Measurements from ENCODE around the gene DTX3. TPM values are rescaled to one million over a fixed set of nuclear protein-coding genes. Genes with fewer than 3 reads are reported as not detected.
"Not testable (repeated sequence)": the region's sequence is repeated elsewhere in the genome, so short reads cannot be mapped to it uniquely, and the experiment has no call there.

The DTX3 gene
- total RNA-seq, 1 experiment from 2014 or later = 11.3 TPM

- DNase-seq (ENCODE audit: low read depth) = no peak
These were observed 1.8 kb downstream of the DTX3 start for GRCh38 chr12:57606399-57606798.

DNA sequence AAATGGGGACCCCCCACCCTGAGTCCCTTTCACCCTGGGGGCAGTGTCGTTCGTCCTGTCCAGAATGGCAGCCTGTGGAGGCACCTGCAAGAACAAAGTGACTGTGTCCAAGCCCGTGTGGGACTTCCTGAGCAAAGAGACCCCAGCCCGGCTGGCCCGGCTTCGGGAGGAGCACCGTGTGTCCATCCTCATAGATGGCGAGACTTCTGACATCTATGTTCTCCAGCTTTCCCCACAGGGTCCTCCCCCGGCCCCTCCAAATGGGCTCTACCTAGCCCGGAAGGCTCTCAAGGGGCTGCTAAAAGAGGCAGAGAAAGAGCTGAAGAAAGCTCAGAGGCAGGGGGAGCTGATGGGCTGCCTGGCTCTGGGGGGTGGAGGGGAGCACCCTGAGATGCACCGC, 2.2 kb downstream of the DTX3 start:
- no peak for DNase-seq (ENCODE audit: low read depth)

- no peak for DNase-seq (ENCODE audit: low read depth)
These were observed 3.5 kb downstream of the DTX3 start for GRCh38 chr12:57607958-57608663.

- no peak for DNase-seq (ENCODE audit: low read depth)
These were observed 4.6 kb downstream of the DTX3 start for GRCh38 chr12:57609101-57609780.

DNA sequence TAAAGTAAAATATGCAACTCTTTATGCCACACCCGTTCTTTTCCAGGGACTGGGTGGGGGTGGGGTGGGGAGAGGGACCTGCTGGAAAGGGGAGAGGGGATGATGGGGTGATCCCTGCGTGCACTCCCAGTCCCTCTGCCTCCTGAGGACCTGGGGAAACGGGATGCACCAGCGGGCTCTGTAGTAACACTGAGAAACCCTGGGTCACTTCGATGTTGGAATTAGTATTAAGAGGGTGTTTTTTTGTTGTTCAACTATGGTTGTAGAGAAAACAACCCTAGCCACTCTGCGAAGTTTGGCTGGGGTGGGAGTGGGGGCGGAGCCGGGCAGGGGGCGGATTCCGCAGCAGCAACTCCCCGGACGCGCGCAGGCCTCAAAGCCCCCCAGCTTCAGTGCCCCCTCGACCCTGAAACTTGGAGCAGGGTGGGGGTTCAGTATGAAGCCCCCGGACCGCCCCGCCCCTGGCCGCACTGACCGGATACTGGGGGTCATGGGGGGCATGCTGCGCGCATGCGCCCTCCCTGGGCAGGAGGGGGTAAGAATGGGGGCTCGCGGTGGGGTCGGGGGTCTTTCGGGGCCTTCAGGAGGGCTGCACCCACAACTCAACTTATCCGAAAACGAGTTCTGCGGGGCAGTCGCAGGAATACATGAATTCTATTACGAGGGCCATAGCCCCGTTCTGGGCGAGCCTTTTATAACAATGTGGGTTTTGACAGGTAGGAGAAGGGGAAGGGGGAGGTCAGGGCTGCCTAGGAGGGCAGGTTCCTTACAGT, 5.3 kb downstream of the DTX3 start:
- no peak for DNase-seq (ENCODE audit: low read depth)

GRCh38 chr12:57610554-57611107, 6.0 kb downstream of the DTX3 start:
- no peak for DNase-seq (ENCODE audit: low read depth)

DNA sequence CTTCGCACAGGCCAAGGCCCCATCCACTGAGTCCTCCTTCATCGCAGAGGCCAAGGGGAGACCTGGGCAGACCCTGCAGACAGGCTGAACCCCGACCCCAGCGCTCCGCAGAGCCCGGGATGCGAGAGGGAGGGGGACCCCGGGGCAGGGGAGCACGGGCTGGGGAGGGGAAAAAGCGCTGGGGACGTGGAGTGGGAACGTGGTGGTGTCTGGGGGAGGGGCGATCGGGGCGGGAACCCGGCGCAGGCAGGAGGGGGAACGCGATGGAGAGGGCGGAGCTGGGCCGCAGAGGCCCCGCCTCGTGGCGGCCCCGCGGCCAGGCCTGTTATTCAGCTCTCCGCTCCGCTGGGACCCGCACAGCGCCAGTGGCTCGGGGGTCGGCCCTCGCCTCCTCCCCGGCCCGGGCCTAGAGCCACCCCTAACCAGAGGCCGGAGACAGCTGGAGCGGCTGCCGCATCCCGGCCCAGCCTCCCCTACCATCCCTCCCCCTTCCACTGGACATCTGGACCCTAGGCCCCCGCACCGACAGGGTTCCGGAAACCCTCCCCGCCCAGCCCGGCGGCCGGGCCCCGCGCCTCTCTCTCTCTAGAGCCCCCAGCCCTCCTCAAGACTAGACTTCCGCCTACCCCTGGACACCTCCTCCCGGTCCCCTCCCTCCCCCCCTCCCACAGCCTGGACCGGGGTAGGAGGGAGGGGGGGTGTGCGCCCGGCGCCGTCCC, 6.6 kb downstream of the DTX3 start, which contains the start of gene ARHGEF25:
Gene ARHGEF25 (plus strand): TSS at position 328 of the 719 bp plus-strand sequence. CDS start 460 bp downstream, outside the sequence.
- DNase-seq (ENCODE audit: low read depth) = no peak

- DNase-seq (ENCODE audit: low read depth) = no peak
These were observed 7.4 kb downstream of the DTX3 start for GRCh38 chr12:57611827-57612710.

DNA sequence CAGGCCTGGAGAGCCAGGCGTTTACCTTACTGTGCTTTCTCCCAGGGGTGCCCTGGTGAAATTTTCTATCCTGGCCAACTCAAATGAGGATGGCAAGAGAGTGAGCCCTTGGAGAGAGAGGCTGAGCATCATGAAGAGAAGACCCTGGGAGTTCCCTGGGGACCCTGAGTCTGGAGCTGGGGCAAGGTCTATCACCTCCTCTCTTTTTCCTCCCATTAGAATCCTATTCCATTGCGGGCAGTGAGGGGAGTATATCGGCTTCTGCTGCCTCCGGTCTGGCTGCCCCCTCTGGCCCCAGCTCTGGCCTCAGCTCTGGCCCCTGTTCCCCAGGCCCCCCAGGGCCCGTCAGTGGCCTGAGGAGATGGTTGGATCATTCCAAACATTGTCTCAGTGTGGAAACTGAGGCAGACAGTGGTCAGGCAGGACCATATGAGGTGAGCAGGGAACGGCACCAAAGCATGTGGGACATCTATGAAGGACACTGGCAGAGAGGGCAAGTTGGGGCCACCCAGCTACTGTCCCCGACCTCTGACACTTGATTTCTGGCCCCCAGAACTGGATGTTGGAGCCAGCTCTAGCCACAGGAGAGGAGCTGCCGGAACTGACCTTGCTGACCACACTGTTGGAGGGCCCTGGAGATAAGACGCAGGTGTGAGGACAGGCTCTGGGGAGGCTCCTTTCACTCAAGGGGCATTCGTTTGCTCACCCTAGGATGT, 8.2 kb downstream of the DTX3 start:
- no peak for DNase-seq (ENCODE audit: low read depth)

GRCh38 chr12:57613427-57614109, 8.9 kb downstream of the DTX3 start:
- no peak for DNase-seq (ENCODE audit: low read depth)

- no peak for DNase-seq (ENCODE audit: low read depth)
These were observed 9.7 kb downstream of the DTX3 start for GRCh38 chr12:57614178-57614947.

GRCh38 chr12:57614948-57615500, 10.4 kb downstream of the DTX3 start:
- no peak for DNase-seq (ENCODE audit: low read depth)

- no peak for DNase-seq (ENCODE audit: low read depth)
These were observed 11.0 kb downstream of the DTX3 start for GRCh38 chr12:57615637-57616036.

GRCh38 chr12:57616383-57617101, 11.9 kb downstream of the DTX3 start:
- peak; percentile 38 for DNase-seq (ENCODE audit: low read depth)

GRCh38 chr12:57617942-57618341, 13.3 kb downstream of the DTX3 start:
- DNase-seq (ENCODE audit: low read depth) = no peak

DNA sequence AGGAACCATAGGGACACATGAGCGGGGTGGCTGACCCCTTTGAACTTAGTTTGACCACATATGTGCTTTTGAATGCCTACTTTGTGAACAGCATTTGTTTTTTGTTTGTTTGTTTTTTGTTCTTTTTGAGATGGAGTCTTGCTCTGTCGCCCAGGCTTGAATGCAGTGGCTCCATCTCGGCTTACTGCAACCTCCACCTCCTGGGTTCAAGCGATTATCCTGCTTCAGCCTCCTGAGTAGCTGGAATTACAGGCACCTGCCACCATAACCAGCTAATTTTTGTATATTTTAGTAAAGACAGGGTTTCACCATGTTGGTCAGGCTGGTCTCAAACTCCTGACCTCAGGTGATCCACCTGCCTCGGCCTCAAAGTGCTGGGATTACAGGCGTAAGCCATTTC, 13.8 kb downstream of the DTX3 start:
- not testable (repeated sequence) for DNase-seq (ENCODE audit: low read depth)

DNA sequence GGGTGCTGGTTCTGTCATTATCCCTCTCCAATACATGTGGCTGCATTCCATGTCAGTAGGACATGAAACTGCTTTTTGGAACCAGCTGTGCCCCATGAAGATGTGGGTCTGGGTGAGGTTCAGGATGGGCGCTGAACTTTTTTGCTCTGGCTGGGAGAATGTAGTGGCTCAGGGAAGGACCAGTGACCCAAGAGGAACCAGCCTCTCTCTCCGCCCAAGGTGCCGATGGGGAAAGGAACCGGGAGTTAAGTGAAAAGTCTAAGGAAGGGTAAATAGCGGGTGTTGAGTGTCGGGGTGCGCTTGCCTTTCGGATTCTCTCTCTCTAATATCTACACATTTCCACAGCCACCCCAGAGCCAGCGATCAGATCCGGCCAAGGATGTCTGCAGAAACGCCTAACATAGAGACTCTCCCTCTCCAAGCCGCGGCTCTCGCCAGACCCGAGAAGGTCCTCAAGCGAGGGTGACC, 14.4 kb downstream of the DTX3 start:
- DNase-seq (ENCODE audit: low read depth) = no peak
